Central memory CD4-positive, alpha-beta T cell (primary cell): ENCODE results near the gene NOP56.

ENCODE experiments used
- DNase-seq: peaks from one replicate; pipeline ENCODE4 v3.0.0; 2022
- total RNA-seq, 3 experiments: gene quantifications; one replicate each; lab custom pipeline; 2026; lab: John Stamatoyannopoulos, UW

Gene NOP56, protein sequence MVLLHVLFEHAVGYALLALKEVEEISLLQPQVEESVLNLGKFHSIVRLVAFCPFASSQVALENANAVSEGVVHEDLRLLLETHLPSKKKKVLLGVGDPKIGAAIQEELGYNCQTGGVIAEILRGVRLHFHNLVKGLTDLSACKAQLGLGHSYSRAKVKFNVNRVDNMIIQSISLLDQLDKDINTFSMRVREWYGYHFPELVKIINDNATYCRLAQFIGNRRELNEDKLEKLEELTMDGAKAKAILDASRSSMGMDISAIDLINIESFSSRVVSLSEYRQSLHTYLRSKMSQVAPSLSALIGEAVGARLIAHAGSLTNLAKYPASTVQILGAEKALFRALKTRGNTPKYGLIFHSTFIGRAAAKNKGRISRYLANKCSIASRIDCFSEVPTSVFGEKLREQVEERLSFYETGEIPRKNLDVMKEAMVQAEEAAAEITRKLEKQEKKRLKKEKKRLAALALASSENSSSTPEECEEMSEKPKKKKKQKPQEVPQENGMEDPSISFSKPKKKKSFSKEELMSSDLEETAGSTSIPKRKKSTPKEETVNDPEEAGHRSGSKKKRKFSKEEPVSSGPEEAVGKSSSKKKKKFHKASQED
- 156 to 678 (median 231) reads per million in 3 experiments for total RNA-seq

DNA sequence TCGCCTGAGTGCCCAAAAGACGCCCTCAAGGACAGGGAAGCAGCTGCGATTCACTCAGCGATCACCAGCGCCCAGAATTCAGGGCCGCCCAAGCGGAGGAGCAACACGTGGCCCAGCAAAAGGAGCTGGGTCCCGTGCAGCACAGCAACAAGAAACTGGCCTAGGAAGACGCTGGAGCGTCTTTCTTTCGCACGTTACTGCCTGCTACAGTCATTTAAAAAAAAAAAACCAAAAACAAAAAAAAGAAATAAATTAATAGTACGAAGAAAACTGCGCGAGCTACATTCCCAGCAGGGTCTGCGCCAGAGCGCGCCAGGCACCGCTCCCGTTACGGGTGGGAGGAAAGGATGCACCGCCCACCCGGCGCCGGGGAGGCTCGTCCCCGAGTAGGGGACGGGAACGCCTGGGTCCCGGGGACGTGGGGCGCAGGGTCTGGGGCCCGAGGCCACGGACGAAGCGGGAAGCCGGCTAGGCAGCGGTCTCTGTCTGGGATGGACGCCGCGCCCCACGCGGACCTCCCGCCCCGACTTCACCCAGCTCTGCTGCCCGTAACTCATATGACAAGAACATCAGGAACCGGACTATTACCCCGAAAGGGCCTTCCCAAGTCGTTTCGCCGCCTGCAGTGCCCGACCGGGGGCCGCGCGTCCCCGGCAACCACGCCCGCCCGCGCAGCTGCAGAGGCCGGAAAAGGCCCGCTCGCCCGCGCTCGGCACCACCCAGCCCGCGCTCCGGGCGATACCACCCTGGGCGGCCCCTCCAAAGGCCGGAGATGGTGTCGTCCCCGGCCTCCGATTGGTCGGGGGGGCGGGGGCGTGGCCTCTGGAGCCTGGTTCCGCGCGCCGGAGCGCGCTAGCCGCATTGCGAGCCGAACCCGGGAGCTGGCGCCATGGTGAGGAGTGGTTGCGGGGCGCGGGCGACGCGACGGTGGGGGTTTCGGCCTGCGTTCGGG, at the start of gene NOP56:
Gene NOP56 (plus strand): TSS at position 861 of the 952 bp plus-strand sequence. CDS start 29 bp downstream, at position 890.
- peak; percentile 94 for DNase-seq

DNA sequence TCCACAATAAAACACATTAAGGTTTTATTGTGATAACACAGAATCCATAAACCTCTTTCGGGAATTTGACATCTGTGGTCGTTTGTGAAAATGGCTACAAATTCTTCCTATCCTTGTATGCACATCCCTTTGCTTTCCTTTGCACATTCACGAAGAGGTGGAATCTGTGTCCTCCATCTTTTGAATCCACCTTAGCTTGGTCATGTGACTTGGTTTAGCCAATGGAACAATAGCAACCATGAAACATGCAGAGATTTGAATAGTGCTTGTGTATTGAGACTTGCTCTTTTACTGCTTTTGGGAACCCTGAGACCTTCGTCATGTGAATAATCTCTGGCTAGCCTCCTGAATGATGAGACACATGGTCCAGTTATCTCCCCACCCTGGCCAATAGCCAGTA, 49.7 kb upstream of the NOP56 start:
- DNase-seq = no peak

DNA sequence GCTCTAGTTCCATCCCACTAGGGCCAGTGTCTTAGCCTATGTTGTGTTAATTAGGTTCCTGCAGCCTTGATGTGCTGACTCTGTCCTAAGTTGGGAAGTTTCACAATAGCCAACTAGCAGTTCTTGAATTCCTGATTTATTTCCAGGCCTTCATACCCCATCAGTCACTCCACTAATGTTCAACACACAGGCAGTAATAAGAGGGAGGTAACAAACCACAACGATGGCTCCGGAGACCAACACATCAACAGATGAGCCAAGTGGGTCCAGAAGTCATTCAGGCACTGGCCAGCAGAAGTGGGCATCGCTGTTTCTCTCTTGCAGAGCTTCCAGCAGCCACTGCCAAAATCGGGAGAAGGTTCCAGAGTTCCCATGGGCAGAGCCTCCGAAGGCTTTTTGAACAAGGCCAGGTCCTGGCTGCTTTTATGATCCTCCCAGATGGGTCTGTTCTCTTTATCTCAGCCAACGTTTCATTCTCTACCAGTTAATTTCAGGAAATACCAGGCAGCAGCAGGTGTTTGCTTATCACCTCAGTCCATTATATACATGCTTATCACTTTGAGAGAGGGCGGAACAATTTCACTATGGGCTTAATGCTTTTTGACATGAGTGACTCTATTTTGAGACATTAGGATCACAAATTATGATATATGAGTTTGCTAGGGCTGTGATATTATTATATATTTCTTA, 48.5 kb upstream of the NOP56 start:
- no peak for DNase-seq

DNA sequence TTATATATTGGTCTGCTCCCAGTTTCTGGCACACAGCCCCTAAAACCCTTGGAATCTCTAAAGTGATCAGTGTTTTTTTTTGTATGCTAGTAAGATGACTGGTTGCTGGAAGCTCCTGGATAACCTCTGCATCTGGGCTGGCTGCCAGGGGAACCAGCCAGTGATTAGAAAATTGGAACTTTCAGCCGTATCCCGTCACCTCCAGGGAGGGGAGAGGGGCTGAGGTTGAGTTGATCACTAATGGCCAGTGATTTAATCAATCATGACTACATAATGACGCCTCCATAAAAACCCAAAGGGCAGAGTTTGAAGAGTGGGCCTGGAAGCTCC, 48.0 kb upstream of the NOP56 start:
- DNase-seq = no peak

DNA sequence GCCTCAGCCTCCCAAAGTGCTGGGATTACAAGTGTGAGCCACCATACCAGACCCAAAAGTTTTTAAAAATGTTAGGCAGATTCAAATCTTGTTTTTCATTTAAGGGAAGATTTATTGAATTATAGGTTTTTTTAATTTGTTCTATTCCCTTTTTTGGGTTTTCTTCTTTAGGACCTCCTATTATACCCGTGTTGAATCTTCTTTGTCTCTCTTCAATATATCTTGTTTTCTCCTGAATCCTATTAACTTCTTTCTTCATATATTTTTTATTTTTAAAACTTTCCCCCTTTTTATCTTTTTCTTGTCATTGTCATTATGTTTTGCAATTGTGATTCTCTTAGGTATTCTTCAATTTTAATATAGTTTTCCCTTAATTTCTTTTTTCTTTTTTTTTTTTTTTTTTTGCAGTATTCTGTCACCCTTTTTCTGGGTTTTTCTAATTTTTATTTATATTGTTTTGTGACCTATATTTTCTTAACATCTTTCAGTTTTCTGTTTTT, 45.9 kb upstream of the NOP56 start:
- no peak for DNase-seq

DNA sequence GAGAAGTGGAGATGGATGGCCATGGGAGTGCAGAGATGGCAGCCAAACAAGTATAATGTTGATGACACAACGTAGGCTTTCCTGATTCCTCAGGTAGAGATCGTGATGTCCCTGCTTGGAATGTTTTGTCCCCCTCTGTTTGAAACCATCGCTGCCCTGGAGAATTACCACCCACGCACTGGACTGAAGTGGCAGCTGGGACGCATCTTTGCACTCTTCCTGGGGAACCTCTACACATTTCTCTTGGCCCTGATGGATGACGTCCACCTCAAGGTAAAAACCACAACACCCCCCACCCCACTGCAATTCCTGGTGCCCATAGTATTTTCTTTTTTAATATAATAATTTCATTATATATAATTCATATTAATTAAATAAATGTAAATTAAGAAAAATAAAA, 42.1 kb upstream of the NOP56 start:
- DNase-seq = no peak

DNA sequence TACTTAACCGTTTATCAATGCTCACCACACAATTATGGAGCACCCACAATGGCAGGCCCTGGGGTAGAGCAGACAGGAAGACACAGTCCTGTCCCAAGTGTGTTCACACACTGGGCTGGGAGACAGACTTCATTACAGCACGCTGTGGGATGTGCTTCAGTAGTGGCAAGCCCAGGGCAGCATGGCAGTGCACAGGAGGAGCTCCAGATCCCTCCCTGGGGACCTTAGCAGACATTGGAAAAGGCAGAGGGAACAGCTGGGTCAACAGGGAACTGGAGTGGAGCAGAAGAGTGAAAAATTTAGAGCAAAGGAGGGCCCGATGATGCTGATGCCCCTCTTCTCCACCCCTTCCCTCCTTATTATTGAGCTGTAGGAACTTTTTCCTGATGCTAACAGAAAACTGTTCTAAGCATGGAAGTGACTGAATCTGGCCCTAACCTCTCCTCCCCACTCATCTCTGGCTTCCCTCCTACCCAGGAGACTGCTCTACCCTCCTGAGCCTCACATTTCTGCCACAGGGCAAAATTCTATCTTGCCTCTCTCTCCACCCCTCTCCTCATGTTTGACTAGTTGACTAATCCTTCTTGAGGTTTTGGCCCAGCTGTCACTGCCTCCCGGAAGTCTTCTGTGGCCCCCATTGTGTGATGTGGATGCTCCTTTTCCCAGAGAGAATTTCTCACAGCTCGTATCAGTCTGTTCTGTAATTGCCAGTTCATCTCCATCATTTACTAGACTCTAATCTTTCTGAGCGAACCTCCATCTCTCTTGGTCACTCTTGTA, 41.3 kb upstream of the NOP56 start:
- no peak for DNase-seq

DNA sequence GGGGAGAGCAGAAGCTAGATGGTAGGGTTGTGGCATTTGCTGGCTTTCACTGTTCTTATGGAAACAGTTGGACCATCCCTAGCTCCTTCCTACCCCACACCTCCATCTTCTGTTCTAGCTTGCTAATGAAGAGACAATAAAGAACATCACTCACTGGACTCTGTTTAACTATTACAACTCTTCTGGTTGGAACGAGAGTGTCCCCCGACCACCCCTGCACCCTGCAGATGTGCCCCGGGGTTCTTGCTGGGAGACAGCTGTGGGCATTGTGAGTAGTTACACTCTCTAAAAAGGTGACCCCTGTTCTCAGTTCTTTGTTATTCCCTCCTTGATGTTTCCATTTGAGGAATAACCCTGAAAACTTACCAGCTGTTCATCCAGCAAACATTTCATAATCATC, 40.4 kb upstream of the NOP56 start:
- DNase-seq = no peak

DNA sequence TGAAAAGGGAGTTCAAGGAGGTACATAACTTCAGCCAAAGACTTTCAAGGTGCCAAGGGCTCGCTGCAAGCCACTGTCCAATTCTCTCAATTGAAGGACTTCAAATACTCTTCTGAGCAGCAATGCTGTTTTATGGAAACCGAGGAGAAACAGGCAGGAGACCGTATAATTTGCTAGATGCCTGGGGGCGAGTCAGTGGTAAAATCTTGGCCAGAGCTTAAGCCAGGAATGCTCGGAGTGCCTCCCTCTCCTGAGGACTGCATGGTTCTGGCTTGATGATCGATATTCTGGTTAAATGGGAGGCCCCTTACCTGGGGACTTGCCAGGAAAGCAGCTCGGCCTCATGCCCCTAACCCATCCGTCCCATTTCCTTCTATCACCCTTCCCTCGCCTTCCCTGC, 35.8 kb upstream of the NOP56 start:
- DNase-seq = no peak

DNA sequence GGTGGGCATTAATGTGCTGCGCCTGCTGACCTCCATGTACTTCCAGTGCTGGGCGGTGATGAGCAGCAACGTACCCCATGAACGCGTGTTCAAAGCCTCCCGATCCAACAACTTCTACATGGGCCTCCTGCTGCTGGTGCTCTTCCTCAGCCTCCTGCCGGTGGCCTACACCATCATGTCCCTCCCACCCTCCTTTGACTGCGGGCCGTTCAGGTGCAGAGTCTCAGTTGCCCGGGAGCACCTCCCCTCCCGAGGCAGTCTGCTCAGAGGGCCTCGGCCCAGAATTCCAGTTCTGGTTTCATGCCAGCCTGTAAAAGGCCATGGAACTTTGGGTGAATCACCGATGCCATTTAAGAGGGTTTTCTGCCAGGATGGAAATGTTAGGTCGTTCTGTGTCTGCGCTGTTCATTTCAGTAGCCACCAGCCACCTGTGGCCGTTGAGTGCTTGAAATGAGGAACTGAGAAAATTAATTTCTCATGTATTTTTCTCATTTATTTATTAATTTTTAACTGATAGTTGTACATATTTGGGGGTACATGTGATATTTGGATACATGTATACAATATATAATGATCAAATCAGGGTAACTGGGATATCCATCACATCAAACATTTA, 35.2 kb upstream of the NOP56 start:
- DNase-seq = no peak

DNA sequence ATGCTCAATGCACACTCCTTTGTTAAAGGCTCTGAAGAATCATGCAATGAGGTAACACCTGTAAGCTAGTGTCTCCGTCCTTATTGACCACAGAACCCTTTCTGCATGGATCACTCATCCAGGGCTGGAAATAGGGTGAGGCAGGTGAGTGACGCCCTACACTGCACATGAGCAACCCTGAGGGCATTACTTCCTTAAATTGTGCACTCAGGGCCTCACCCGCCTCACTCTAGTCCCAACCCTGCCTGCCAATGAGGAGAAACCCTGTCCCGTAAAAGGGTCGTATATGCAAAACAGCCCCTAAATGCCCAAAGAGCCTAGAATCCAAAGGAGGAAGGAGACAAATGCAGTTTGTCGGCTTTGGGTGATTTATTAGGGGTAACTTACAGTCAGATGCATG, 33.6 kb upstream of the NOP56 start:
- no peak for DNase-seq

DNA sequence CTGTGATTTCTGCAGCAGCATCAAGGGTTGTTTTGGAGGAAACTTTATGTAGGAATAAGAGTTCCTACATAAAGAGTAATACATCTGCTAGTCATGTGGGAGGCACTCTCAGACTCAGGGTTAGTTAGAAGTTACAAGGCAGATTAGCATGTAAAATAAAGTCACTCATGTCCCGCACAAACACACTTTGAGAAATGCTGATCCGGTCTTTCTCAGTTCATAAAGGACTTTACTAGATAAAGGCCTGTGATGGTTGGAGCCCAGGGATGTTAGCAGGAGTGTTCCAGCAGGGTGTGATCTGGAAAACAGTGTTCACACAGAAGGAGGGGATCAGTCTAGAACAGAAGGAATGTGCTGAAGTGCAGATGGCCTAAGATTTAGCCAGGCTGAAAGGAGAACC, 33.1 kb upstream of the NOP56 start:
- no peak for DNase-seq

DNA sequence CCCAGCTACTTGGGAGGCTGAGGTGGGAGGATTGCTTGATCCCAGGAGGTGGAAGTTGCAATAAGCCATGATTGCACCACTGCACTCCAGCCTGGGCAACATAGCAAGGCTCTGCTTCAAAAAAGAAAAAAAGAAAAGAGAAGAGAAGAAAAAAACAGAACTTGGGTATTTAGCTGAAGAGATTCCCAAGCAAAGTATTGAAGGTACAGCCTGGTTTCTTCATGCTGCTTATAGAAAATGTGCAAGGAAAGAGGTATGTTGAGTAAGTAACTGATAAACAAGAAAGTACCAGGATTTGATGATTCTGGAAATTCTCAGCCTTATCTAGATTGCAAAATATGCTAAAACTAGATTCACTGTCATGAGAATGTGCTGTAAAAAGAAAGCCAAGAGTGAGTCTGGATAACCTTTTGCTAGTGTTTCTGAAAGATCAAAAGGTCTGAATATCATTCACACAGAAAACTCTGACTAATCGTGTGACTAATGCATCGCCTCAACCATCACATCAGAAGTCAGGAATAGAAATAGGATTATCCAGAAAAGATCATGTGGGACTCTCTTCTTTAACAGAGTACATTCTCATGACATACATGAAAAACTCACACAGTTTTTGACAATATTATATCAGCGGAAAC, 32.4 kb upstream of the NOP56 start:
- DNase-seq = no peak

DNA sequence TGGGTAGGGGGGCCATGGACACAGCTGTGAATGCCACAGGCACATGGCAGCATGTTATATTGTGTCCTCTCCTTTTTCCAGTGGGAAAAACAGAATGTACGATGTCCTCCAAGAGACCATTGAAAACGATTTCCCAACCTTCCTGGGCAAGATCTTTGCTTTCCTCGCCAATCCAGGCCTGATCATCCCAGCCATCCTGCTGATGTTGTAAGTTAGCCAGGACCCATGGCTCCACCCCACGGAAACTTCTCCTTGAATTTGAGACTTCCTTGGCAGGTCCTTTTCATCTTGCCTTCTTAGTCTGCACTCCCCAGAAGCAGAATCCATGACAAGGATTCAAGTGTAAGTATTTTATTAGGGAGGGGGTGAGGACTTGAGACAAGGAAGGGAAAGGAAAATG, 28.2 kb upstream of the NOP56 start:
- DNase-seq = no peak

DNA sequence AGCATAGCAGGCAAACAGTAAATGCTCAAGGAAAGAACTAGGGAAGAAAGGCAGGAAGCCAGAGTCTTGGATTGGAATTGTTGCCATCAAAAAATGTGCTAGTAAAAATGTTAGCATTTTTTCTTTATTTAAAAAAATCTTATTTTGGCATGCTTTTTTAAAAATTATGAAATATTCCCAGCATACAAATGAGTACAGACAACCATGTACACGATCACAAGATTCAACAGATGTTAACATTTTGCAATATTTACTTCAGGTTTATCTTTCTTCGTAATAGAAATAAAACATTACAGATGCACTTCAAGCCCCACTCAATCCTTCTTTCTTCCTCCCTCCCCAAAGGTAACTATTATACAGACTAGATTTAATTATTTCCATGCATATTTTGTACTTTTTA, 27.4 kb upstream of the NOP56 start:
- DNase-seq = no peak

DNA sequence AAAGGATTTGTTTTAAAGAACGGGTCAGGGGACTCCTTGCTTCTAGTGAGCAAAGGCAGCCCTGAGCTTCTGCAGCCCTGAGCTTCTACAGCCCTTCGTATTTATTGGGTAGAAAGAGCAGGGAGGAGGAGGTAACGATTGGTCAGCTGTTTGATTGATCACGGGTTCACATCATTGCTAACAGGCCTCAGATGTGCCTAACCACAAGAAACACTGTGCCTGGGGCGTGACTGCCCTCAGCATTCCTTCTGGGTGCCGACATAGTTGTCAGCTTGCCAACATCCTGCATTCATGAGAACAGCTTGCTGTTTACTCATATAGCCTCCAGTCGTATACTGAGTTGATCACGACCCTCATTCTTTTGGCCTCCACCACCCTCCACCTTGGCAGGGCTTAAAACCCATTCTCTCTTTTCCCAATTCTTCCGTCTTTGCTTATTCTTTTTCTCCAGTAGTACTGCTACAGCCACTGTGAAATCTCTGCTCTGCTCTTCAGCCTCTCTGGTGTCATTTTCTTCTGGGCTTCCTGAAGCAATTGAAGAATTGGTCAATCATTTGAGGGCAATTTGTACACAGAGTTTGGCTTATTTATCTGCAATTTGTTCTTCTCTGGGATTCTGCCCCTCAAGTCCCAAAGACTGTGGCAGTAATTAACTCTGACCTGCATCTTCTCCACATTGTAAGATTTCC, 25.4 kb upstream of the NOP56 start:
- DNase-seq = no peak

DNA sequence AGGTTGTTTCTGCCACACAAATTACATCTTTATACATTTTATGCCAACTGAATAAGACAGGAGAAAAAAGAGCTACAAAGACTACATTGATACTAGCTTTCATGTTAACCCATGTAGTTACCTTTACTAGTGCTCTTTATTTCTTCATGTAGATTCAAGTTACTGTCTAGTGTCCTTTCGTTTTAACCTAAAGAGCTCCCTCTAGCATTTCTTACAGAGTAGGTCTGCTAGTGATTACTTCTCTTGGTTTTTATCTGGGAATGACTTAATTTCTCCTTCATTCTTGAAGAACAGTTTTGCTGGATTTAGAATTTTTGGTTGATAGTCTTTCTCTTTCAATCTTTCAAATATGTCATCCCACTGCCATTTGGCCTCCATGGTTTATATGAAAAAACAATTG, 21.2 kb upstream of the NOP56 start:
- no peak for DNase-seq

DNA sequence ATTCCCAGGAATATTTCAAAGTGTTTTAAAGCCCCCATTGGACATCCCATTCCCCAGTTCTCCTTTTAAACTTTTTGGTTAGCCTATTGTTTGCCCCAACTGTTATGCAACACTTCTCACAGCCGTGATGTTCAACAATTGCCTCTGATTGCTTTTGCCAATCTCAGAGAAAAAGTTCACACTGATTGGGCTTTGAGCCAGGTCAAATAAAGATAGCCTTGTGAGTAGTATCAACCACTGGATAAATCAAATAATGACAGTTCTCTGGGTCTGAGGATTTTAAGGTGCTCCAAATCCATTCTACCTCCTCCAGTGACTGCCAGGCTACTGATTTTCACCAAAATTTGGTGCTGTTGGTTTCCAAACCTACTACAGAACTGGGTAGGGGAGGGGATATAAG, 19.1 kb upstream of the NOP56 start:
- DNase-seq = no peak

DNA sequence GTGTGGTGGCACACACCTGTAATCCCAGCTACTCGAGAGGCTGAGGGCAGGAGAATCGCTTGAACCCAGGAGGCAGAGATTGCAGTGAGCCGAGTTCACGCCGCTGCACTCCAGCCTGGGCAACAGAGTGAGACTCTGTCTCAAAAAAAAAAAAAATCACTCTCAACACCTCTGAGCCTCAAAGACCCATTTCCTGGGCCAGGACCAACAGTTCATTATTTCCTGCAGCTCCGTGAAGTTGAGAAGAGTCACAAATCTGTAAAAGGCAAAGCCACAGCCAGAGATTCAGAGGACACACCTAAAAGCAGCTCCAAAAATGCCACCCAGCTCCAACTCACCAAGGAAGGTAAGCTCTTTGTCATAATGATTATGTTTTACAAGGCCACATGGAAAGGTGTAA, 15.2 kb upstream of the NOP56 start:
- no peak for DNase-seq

DNA sequence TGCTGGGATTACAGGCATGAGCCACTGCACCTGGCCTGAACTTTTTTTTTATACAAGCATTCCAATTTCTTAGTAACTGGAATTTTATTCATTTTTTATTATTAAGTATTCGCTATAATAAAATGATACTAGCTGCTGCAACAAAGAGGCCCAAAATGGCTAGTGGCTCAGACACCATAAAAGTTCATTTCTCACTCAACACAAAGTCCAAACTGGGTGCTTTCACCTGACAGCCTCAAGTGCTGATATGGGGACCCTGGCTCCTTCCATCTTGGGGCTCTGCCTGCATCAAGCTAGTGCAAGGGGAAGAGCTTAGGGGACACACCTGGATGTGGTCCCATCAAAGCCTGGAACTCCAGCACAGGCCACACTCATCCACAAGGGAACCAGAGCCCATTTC, 12.2 kb upstream of the NOP56 start:
- no peak for DNase-seq
